MCF 10A (cell line): ENCODE measurements around the gene AHSP. TPM values are rescaled to one million over a fixed set of nuclear protein-coding genes. Genes with fewer than 3 reads are reported as not detected.
"Not testable (repeated sequence)": the region's sequence is repeated elsewhere in the genome, so short reads cannot be mapped to it uniquely, and the experiment has no call there.

Experiments
- BruUV-seq: library from RNA; stranded (reverse); fragments of 400-500 nt; replicated peaks from 2 replicates; lab custom pipeline; 2021; lab: Mats Ljungman, UMichigan
- CTCF ChIA-PET: fragments of 300-600 bp; sonication (Branson Sonifier 250); formaldehyde crosslinking; extraction: SDS; loops from one replicate; lab custom pipeline; 2021; ENCODE audit warnings: antibody characterized with exemption, inconsistent platforms; lab: Yijun Ruan, JAX
- POLR2A ChIA-PET: fragments of 300-600, 350-650 bp; sonication (Branson Sonifier 250); formaldehyde crosslinking; extraction: SDS; loops from one replicate; lab custom pipeline; 2020; ENCODE audit warnings: antibody characterized with exemption, inconsistent platforms; lab: Yijun Ruan, JAX
- DNase-seq: peaks from one replicate; pipeline ENCODE4 v3.0.0-alpha.2; 2018; ENCODE audit not compliant: unreplicated experiment
- H3K27ac Mint-ChIP-seq: one replicate; pipeline ENCODE4 v1.8.0; 2022; ENCODE audit warnings: mild to moderate bottlenecking, low read depth, mixed read lengths; ENCODE audit not compliant: unreplicated experiment
- H3K27me3 Mint-ChIP-seq: one replicate; pipeline ENCODE4 v1.8.0; 2022; ENCODE audit warnings: mixed read lengths; ENCODE audit not compliant: insufficient read depth, unreplicated experiment
- H3K36me3 Mint-ChIP-seq: one replicate; pipeline ENCODE4 v1.8.0; 2022; ENCODE audit warnings: mild to moderate bottlenecking, moderate library complexity, mixed read lengths; ENCODE audit not compliant: insufficient read depth, unreplicated experiment
- H3K4me1 Mint-ChIP-seq: one replicate; pipeline ENCODE4 v1.8.0; 2022; ENCODE audit warnings: mixed read lengths; ENCODE audit not compliant: insufficient read depth, unreplicated experiment
- H3K4me3 Mint-ChIP-seq: one replicate; pipeline ENCODE4 v1.8.0; 2022; ENCODE audit warnings: mild to moderate bottlenecking, moderate library complexity, mixed read lengths; ENCODE audit not compliant: unreplicated experiment
- H3K9me3 Mint-ChIP-seq: one replicate; pipeline ENCODE4 v1.8.0; 2022; ENCODE audit warnings: mixed read lengths; ENCODE audit not compliant: unreplicated experiment
- CTCF ChIP-seq: fragments of 200-600 bp; IDR thresholded peaks from one replicate; pipeline ENCODE4 v1.8.0; 2022; ENCODE audit warnings: antibody characterized with exemption, mild to moderate bottlenecking; ENCODE audit not compliant: unreplicated experiment
- intact Hi-C: fragments of 100-400 bp; cut with micrococcal nuclease; formaldehyde crosslinking; loops from 2 replicates; pipeline ENCODE4 v1.14.1; 2022
- total RNA-seq: library from RNA; stranded (reverse); gene quantifications from 2 replicates; pipeline ENCODE4 v1.2.3, GENCODE V29; 2022

AHSP gene
- total RNA-seq, 1 experiment from 2014 or later, result not detected

- no peak overlapping the region for H3K4me3 Mint-ChIP-seq
- no TSS peak for BruUV-seq
- no peaks in the 10 kb centered on the region for H3K9me3 Mint-ChIP-seq
- no peaks in the 10 kb centered on the region for H3K27me3 Mint-ChIP-seq
- CTCF ChIA-PET, result no interaction called here
- no peak for DNase-seq
- H3K27ac Mint-ChIP-seq, result no peak overlapping the region
- H3K36me3 Mint-ChIP-seq, result no peaks in the 10 kb centered on the region
- no peaks in the 10 kb centered on the region for H3K4me1 Mint-ChIP-seq
- no peak for TF ChIP-seq CTCF
- POLR2A ChIA-PET, result interaction anchor here (0.6 kb wide), 1 partner anchor 108 kb away, joined by 4 read pairs; no protein-coding TSS in a partner anchor
- intact Hi-C loops, result no loop called here
Observed at GRCh38 chr16:31535737-31536136, 8.0 kb downstream of the AHSP start.

- Mint-ChIP-seq H3K4me3 (no peak overlapping the region), H3K4me1 (no peaks in the 10 kb centered on the region), H3K27me3 (no peaks in the 10 kb centered on the region), H3K36me3 (no peaks in the 10 kb centered on the region), H3K27ac (no peak overlapping the region), H3K9me3 (no peaks in the 10 kb centered on the region)
- no peak for TF ChIP-seq CTCF
- no peak for DNase-seq
- POLR2A ChIA-PET, result no interaction called here
- intact Hi-C loops, result no loop called here
- no TSS peak for BruUV-seq
- CTCF ChIA-PET, result no interaction called here
Observed at GRCh38 chr16:31536804-31537361, 9.2 kb downstream of the AHSP start.

DNA sequence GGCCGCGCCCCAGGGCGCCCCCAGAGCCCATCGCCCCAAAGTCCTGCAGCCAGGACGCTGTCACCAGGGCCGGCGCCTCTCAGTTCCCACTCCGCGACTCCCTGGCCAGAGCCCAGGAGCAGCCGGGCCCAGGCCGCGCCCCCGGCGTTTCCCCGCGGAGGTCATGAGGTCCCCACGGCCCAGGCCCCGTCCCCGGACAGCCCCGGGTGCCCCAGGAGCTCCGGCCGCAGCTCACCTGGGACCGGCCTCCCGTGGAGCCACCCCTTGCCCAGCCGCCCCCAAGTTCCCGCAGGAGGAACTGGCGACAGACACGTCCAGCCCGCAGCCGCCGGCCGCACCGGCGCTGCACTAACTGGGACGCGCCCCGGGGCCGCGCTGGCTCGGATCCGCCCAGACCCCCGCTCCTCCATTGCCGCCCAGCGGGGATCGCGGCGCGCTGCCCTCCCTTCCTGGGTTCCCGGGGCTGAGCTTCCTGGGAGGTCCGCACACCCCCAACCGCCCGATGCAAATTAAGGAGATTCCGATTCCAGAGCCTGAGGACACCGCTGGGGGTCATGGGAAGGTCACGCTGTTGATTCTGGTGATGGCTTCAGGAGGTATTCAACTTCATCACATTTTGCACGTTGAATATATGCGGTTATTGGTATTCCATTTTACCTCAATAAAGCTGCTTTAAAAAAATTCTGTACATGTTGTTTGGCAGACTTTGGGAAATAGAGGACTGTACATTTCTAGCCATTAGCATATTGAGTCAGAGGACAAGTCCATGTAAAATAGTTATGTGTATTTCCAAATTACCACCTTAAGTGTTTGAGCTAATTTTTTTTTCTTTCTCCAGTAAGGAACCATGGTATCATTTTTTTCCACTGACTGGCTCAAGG lies 9.9 kb downstream of the AHSP start:
- CTCF ChIA-PET, result no interaction called here
- no TSS peak for BruUV-seq
- intact Hi-C loops, result no loop called here
- H3K27me3 Mint-ChIP-seq, result no peaks in the 10 kb centered on the region
- TF ChIP-seq CTCF, result no peak
- POLR2A ChIA-PET, result no interaction called here
- DNase-seq, result no peak
- no peaks in the 10 kb centered on the region for H3K9me3 Mint-ChIP-seq
- no peak overlapping the region for H3K27ac Mint-ChIP-seq
- H3K4me1 Mint-ChIP-seq, result no peaks in the 10 kb centered on the region
- H3K36me3 Mint-ChIP-seq, result no peaks in the 10 kb centered on the region
- H3K4me3 Mint-ChIP-seq, result no peak overlapping the region

- H3K36me3 Mint-ChIP-seq, H3K27me3 Mint-ChIP-seq, H3K9me3 Mint-ChIP-seq, POLR2A ChIA-PET, DNase-seq, CTCF ChIA-PET, H3K4me1 Mint-ChIP-seq, BruUV-seq, intact Hi-C loops, H3K4me3 Mint-ChIP-seq, H3K27ac Mint-ChIP-seq: not testable (repeated sequence)
Observed at GRCh38 chr16:31538243-31538598, 10.5 kb downstream of the AHSP start.

- H3K27me3 Mint-ChIP-seq, DNase-seq, H3K9me3 Mint-ChIP-seq, intact Hi-C loops, BruUV-seq, H3K27ac Mint-ChIP-seq, H3K4me3 Mint-ChIP-seq, H3K36me3 Mint-ChIP-seq, POLR2A ChIA-PET, H3K4me1 Mint-ChIP-seq: not testable (repeated sequence)
- CTCF ChIA-PET, result interaction anchor here (0.7 kb wide), 1 partner anchor 10 kb away, joined by 3 read pairs; no protein-coding TSS in a partner anchor
Observed at GRCh38 chr16:31539762-31540161, 12.1 kb downstream of the AHSP start.
